Heart right ventricle (tissue), 16 donors: Measurements from ENCODE around the gene CYP46A1. TPM values are rescaled to one million over a fixed set of nuclear protein-coding genes. Genes with fewer than 3 reads are reported as not detected.

Experiments
- ATAC-seq, 8 donors: fragments of 200-7000 bp; cut with Tn5 transposase; one replicate each; pipeline ENCODE4 v1.9.1; 2020; ENCODE audit warnings: mild to moderate bottlenecking in 8 of 8, moderate library complexity in 8 of 8, moderate number of reproducible peaks in 1 of 8
- DNase-seq, 2 donors: peaks; one replicate each; pipeline ENCODE4 v3.0.0-alpha.2; 2020
- H3K27ac ChIP-seq, 10 donors: fragments of 200-600 bp; sonication (generic) in 2 of 10; one replicate each; pipeline versions ENCODE4 v1.5.0 to v1.8.0; 2020 to 2022; ENCODE audit warnings: mild to moderate bottlenecking in 3 of 10
- H3K27me3 ChIP-seq, 7 donors: fragments of 200-600 bp; one replicate each; pipeline ENCODE4 v1.8.0; 2021 to 2022; ENCODE audit warnings: mild to moderate bottlenecking in 2 of 7
- H3K36me3 ChIP-seq, 9 donors: fragments of 200-600 bp; sonication (generic) in 1 of 9; one replicate each; pipeline versions ENCODE4 v1.5.0 to v1.8.0; 2020 to 2022; ENCODE audit warnings: mild to moderate bottlenecking in 2 of 9
- H3K4me1 ChIP-seq, 9 donors: fragments of 200-600 bp; sonication (generic) in 1 of 9; one replicate each; pipeline versions ENCODE4 v1.5.0 to v1.8.0; 2020 to 2022; ENCODE audit warnings: mild to moderate bottlenecking in 4 of 9
- H3K4me3 ChIP-seq, 10 donors: fragments of 200-600 bp; sonication (generic) in 2 of 10; one replicate each; pipeline versions ENCODE4 v1.5.0 to v1.8.0; 2020 to 2022; ENCODE audit warnings: mild to moderate bottlenecking in 7 of 10, moderate library complexity in 2 of 10
- H3K9me3 ChIP-seq, 11 donors: fragments of 200-600 bp in 10 of 11; sonication (generic) in 2 of 11; one replicate each; pipeline versions ENCODE4 v1.5.0 to v1.8.0; 2013 to 2022; ENCODE audit warnings: mild to moderate bottlenecking in 2 of 11, control low read depth in 1 of 11, moderate library complexity in 1 of 11
- CTCF ChIP-seq, 9 donors: fragments of 200-600 bp; sonication (generic) in 2 of 9; IDR thresholded peaks; one replicate each; pipeline versions ENCODE4 v1.5.0 to v1.8.0; 2021 to 2022; ENCODE audit warnings: antibody characterized with exemption in 9 of 9, mild to moderate bottlenecking in 5 of 9, moderate library complexity in 1 of 9
- WGBS, 2 donors: extraction: QIAGEN DNeasy Blood & Tissue Kit; methylation state at CpG; one replicate each; pipeline ENCODE4 v1.1.7; 2013; ENCODE audit warnings: inconsistent platforms in 1 of 2; 5-methylcytosine and 5-hydroxymethylcytosine counted together
- intact Hi-C, 10 donors: fragments of 100-400 bp; cut with DNase I; formaldehyde crosslinking; loops; one replicate each; pipeline versions ENCODE4 v1.11.1 to v1.14.2; 2022
- polyA plus RNA-seq, 2 donors: library from polyadenylated mRNA; stranded (reverse); fragments of 200-250 nt; gene quantifications; one replicate each; pipeline ENCODE4 v1.2.3, GENCODE V29; 2013
- total RNA-seq, 10 donors: library from RNA; stranded (reverse); fragmentation: NEBNext Ultra II Directional in 3 of 10; extraction: Animal tissue kit (Norgen Biotek cat#: 25700) in 3 of 10; gene quantifications; one replicate each; pipeline versions ENCODE4 v1.2.1 to v1.2.4, GENCODE V29; 2021 to 2023
- donor health status: Arrhythmogenic right ventricular cardiomyopathy.
- donor health status: ischemic (EF 13 %, LVEDD 7.1; RV severe dilation, severe dysfunction).
- donor health status: healthy with polysubstance abuse.
- donor health status: DM: no; HTN: yes; CAD: no.
- donor health status: DM: no; HTN: no; CAD: no.
- donor health status: ischemic (EF 25% LVEDD 6.9; RV normal size, moderate dysfunction).
- donor health status: ischemic (EF 25% LVEDD 5.7; RV mildly dilated, moderate dysfunction).
- donor health status: healthy.
- donor health status: DM: yes; HTN: yes; CAD: no.
- donor health status: Ischemic cardiomyopathy.
- donor health status: ischemic (EF 35%, LVEDD 5.7; RV mildly dilated, moderate dysfunction).
- donor health status: nonischemic (EF 11% LVEDD 7.7; RV severe dilation, severe dysfunction).
- donor health status: DM: yes; HTN: yes; CAD: no.
- donor health status: PGD.
- donor health status: ischemic (EF 29% LVEDD 5.4; RV normal size, mild dysfunction).
- donor health status: nonischemic (EF 23%, LVEDD 6.1; RV moderate dilation, normal function).

Gene CYP46A1
- total and polyA plus RNA-seq, 12 donors = 1.5 to 6.1 (median 3.5) TPM

- no peak for TF ChIP-seq CTCF (IDR thresholded peaks at IDR 0.05)
- peak in 1 of 8 donors; percentile 8 for ATAC-seq
- Histone ChIP-seq H3K4me3 (no peak overlapping the region), H3K9me3 (no peaks in the 10 kb centered on the region), H3K4me1 (no peaks in the 10 kb centered on the region), H3K27me3 (peaks cover 0 to 7% (median 0%) of the 10 kb centered on the region in 7 donors), H3K36me3 (peaks cover 0 to 8% (median 0%) of the 10 kb centered on the region in 9 donors), H3K27ac (no peak overlapping the region)
- intact Hi-C loops = no loop called here
- WGBS, 2 donors = 95 to 96% methylated on average over 32 of the region's 32 CpGs
- no peak for DNase-seq
These were observed 31.9 kb upstream of the CYP46A1 start for GRCh38 chr14:99651953-99652746.

GRCh38 chr14:99654235-99654985 lies 29.7 kb upstream of the CYP46A1 start:
- no peak for TF ChIP-seq CTCF (IDR thresholded peaks at IDR 0.05)
- peak in 7 of 8 donors; percentile 43 to 79 (median 66) for ATAC-seq
- H3K27me3 ChIP-seq = peaks cover 4 to 23% (median 12%) of the 10 kb centered on the region in 7 donors
- H3K4me1 ChIP-seq = no peaks in the 10 kb centered on the region
- no peaks in the 10 kb centered on the region for H3K9me3 ChIP-seq
- 54 to 63% methylated on average over 7 of the region's 7 CpGs for WGBS, 2 donors
- intact Hi-C loops = no loop called here
- no peak overlapping the region for H3K4me3 ChIP-seq
- DNase-seq = peak in 1 of 2 donors; percentile 43
- peaks cover 0 to 8% (median 0%) of the 10 kb centered on the region in 9 donors for H3K36me3 ChIP-seq
- no peak overlapping the region for H3K27ac ChIP-seq

- Histone ChIP-seq H3K27ac (no peak overlapping the region), H3K4me3 (no peak overlapping the region), H3K4me1 (peaks cover 0 to 6% (median 0%) of the 10 kb centered on the region in 9 donors), H3K9me3 (no peaks in the 10 kb centered on the region), H3K27me3 (peaks cover 5 to 34% (median 20%) of the 10 kb centered on the region in 7 donors), H3K36me3 (peaks cover 0 to 12% (median 0%) of the 10 kb centered on the region in 9 donors)
- no peak for TF ChIP-seq CTCF (IDR thresholded peaks at IDR 0.05)
- DNase-seq = no peak
- WGBS, 2 donors = 94 to 99% methylated on average over 4 of the region's 4 CpGs
- ATAC-seq = no peak
- intact Hi-C loops = no loop called here
These were observed 28.6 kb upstream of the CYP46A1 start for GRCh38 chr14:99655521-99655920.

- DNase-seq = no peak
- Histone ChIP-seq H3K4me1 (peaks cover 0 to 6% (median 0%) of the 10 kb centered on the region in 9 donors), H3K9me3 (no peaks in the 10 kb centered on the region), H3K4me3 (no peak overlapping the region), H3K36me3 (peaks cover 0 to 15% (median 0%) of the 10 kb centered on the region in 9 donors), H3K27me3 (peaks cover 5 to 41% (median 23%) of the 10 kb centered on the region in 7 donors), H3K27ac (no peak overlapping the region)
- TF ChIP-seq CTCF (IDR thresholded peaks at IDR 0.05) = no peak
- intact Hi-C loops = no loop called here
- ATAC-seq = no peak
- 90 to 91% methylated on average over 5 of the region's 5 CpGs for WGBS, 2 donors
These were observed 27.9 kb upstream of the CYP46A1 start for GRCh38 chr14:99656171-99656570.
